Measurements from ENCODE around the gene NLRP10.
A peak's percentile ranks its signal among the peaks of the same experiment; 100 is the strongest.

Gene NLRP10

DNA sequence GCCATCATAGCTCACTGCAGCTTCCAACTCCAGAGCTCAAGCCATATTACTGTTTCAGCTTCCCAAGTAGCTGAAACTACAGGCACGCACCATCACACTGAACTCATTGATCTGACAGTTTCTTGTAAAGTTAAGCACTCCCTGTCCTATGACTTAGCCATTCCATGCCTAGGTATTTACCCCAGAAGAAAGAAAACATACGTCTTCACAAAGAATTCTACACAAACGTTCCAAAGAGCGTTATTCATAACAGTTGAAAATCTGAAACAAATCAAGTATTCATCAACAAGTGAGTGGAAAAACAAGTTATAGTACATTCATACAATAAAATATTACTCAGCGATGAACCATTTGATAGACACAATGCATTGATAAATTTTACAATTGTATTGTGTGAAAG is 7.8 kb upstream of the NLRP10 start:
- no peak for DNase-seq (ENCODE audit: low read depth)
- TF ChIP-seq, protein P1, sequence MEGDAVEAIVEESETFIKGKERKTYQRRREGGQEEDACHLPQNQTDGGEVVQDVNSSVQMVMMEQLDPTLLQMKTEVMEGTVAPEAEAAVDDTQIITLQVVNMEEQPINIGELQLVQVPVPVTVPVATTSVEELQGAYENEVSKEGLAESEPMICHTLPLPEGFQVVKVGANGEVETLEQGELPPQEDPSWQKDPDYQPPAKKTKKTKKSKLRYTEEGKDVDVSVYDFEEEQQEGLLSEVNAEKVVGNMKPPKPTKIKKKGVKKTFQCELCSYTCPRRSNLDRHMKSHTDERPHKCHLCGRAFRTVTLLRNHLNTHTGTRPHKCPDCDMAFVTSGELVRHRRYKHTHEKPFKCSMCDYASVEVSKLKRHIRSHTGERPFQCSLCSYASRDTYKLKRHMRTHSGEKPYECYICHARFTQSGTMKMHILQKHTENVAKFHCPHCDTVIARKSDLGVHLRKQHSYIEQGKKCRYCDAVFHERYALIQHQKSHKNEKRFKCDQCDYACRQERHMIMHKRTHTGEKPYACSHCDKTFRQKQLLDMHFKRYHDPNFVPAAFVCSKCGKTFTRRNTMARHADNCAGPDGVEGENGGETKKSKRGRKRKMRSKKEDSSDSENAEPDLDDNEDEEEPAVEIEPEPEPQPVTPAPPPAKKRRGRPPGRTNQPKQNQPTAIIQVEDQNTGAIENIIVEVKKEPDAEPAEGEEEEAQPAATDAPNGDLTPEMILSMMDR (conservative IDR thresholded peaks at IDR 0.05; ENCODE audit: low read depth, low read length) = no peak
- no peak overlapping the region for H3K4me3 ChIP-seq (ENCODE audit: low read depth, low read length)

DNA sequence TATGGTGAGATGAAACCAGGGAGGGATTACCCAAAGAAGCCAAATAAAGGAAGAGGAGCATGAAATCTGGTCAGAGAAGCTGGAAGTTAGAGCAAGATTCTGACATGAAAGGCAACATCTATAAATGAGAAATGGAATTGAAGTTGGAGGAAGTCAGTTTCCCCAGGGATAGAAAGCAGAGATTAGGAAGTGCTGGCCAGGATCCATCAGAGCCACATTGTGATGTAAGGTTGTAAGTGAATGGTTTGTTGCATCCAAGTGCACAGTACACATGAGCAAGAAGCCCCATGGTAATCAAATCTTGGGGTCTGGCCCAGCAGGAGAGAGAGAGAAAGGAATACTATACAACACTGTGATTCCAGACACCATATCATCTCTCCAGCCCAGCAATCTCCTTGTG is 6.6 kb upstream of the NLRP10 start:
- no peak overlapping the region for H3K4me3 ChIP-seq (ENCODE audit: low read depth, low read length)
- TF ChIP-seq, protein P1 (conservative IDR thresholded peaks at IDR 0.05; ENCODE audit: low read depth, low read length) = no peak
- DNase-seq (ENCODE audit: low read depth) = no peak

DNA sequence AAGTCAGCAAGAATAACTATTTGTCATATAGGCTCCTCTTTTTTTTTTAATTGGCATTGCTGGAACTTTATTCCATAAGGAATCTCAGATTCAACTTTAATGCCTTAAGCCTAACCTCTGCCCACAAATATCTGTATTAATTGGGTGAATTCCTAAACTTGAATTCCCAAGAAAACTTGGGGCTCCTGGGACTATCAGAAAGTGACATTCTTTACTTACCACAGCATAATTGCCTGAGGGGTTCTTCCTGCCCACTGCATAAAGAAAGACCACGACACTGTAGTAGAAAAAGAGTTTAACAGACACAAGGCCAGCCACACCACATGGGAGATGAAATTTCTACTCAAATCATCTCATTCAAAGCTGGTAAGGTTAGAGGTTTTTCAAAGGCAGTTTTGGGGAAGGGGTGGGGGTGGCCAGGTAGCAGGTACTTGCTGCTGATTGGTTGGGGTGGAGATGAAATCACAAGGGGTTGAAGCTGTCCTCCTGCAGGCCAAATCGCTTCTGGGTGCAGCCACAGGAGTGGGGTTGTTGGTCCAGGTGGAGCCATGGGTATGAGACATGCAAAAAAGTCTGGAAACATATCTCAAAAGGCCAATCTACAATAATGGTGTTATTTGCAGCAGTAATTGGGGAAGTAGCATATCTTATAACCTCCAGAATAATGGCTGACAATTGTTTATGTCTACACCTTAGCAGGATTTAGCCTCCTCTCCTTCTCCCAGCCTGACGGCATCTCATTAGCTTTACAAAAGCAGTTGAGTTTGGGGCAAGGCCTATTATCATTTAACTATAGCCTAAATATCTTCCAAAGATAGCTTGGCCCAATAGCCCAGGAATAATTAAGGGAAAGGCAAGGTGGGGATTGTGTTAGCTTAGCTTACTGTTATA is 4.8 kb upstream of the NLRP10 start:
- no peak overlapping the region for H3K4me3 ChIP-seq (ENCODE audit: low read depth, low read length)
- DNase-seq (ENCODE audit: low read depth) = no peak
- TF ChIP-seq, protein P1 (conservative IDR thresholded peaks at IDR 0.05; ENCODE audit: low read depth, low read length) = no peak

DNA sequence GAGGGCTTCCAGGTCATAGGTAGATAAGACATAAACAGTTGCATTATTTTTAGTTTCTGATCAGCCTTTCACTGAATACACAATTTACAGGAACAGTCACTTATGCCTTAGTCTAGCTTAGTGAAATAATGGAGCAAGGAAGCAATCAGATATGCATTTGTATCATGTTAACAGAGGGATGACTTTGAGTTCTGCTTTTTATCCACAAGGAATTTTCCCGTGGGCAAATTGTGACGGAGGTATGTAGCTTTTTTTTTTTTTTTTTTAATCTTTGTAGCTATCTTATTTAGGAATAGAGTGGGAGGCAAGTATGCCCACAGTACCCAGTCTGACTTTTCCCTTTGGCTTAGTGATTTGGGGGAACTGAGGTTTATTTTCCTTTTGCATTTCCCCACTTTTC is 3.4 kb upstream of the NLRP10 start:
- no peak for DNase-seq (ENCODE audit: low read depth)
- TF ChIP-seq, protein P1 (conservative IDR thresholded peaks at IDR 0.05; ENCODE audit: low read depth, low read length) = no peak
- H3K4me3 ChIP-seq (ENCODE audit: low read depth, low read length) = no peak overlapping the region

DNA sequence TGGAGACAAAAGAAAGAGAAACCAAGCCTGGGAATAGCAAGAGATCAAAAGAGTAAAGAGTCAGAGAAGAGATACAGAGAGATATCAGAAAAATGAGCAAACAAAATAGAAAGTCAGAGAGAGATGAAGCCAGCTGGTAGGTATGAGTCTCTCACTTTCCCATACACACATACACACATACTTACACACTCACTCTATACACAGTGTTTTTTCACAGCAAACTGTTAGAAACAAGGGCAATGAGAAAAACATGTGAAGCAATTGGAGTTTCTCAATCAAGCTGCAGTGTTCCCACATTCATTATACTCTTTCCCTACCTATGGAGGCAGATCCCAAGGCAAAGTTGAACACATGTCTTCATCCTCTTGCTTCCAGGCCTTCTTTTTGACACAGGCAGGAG is 2.6 kb upstream of the NLRP10 start:
- no peak overlapping the region for H3K4me3 ChIP-seq (ENCODE audit: low read depth, low read length)
- peak; percentile 8 for DNase-seq (ENCODE audit: low read depth)
- TF ChIP-seq, protein P1 (conservative IDR thresholded peaks at IDR 0.05; ENCODE audit: low read depth, low read length) = no peak

DNA sequence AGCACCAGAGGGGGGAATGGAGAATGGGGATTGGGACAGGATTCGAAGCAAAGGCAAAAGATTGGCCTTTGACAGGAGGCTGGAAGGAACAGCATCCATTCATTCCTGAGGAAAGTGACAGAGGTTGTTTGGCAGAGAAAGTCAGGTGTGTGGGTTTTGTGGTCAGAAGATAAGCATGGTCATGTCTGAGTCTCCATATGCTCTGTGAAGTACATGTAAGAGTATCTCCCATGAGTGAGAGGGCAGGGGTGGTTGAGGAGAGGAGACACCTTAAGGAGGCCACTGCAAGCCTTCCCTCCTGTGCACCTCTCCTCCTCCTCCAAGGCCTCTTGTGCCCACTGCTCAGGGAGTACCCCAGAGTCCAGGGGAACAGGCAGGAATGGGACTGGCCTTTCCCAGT is 1.9 kb upstream of the NLRP10 start:
- no peak overlapping the region for H3K4me3 ChIP-seq (ENCODE audit: low read depth, low read length)
- DNase-seq (ENCODE audit: low read depth) = no peak
- TF ChIP-seq, protein P1 (conservative IDR thresholded peaks at IDR 0.05; ENCODE audit: low read depth, low read length) = no peak

DNA sequence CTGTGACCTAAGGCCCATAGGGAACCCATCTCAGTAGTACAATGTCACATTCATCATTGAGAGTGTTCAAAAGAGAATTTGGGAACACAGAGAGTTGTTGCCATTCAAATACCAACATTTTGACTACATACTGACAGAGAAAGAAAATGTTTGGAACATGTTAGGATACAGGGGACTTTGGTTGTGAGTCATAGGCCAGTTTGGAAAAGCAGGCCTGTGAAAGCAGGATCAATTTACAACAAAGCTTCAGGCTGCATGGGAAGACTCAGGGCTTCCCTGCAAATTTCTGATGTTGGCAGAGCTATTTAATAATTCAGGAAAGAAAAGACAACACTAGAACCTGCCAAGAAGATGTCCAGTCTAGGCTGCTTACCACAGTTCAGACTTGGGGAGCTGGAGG is 374 bp downstream of the NLRP10 start:
- peak; percentile 13 for DNase-seq (ENCODE audit: low read depth)
- no peak overlapping the region for H3K4me3 ChIP-seq (ENCODE audit: low read depth, low read length)
- TF ChIP-seq, protein P1 (conservative IDR thresholded peaks at IDR 0.05; ENCODE audit: low read depth, low read length) = no peak

Measured in choroid plexus epithelial cell (primary cell).